ENCODE data around the gene USP3.

DNA sequence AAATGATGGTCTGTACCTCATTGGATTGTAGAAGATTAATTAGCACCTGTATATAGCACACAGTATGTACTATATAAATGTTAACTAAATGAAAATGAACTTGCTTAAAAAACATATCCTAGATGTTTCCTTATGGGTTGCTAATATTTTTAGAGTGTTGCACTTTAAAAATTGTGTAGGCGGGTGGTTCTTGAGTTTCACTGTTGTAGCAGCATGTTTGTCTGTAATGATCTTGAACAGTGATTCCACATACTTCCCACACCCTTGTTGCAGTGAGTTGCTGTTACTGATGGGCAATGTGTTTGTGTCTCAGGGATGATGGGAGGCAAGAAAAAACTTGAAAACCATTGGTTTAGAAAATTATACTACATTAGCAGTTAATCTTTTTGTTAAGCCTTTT lies 22.0 kb downstream of the USP3 start:
- TF ChIP-seq, protein P1, sequence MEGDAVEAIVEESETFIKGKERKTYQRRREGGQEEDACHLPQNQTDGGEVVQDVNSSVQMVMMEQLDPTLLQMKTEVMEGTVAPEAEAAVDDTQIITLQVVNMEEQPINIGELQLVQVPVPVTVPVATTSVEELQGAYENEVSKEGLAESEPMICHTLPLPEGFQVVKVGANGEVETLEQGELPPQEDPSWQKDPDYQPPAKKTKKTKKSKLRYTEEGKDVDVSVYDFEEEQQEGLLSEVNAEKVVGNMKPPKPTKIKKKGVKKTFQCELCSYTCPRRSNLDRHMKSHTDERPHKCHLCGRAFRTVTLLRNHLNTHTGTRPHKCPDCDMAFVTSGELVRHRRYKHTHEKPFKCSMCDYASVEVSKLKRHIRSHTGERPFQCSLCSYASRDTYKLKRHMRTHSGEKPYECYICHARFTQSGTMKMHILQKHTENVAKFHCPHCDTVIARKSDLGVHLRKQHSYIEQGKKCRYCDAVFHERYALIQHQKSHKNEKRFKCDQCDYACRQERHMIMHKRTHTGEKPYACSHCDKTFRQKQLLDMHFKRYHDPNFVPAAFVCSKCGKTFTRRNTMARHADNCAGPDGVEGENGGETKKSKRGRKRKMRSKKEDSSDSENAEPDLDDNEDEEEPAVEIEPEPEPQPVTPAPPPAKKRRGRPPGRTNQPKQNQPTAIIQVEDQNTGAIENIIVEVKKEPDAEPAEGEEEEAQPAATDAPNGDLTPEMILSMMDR (IDR thresholded peaks at IDR 0.05) = no peak
- no peak for TF ChIP-seq POLR2A (IDR thresholded peaks at IDR 0.05)

All from testis (tissue), 2 donors.